Karpas-422 (cell line): ENCODE data around the gene LZTS3. TPM values are rescaled to one million over a fixed set of nuclear protein-coding genes. Genes with fewer than 3 reads are reported as not detected.

Experiments
- DNase-seq: peaks from one replicate; pipeline ENCODE4 v3.0.0-alpha.2; 2015
- H2AFZ ChIP-seq: fragments of 200-600 bp; sonication (generic); 2 replicates; pipeline ENCODE4 v1.6.1; 2014; ENCODE audit warnings: antibody characterized with exemption, low read length, mixed read lengths
- H3K27ac ChIP-seq: fragments of 200-600 bp; sonication (generic); 2 replicates; pipeline ENCODE4 v1.5.1; 2014; ENCODE audit warnings: mild to moderate bottlenecking, low read length, moderate library complexity
- H3K27me3 ChIP-seq: fragments of 200-600 bp; sonication (generic); 2 replicates; pipeline ENCODE4 v1.6.1; 2014; ENCODE audit warnings: low read length, mixed read lengths
- H3K36me3 ChIP-seq: fragments of 200-600 bp; sonication (generic); 2 replicates; pipeline ENCODE4 v1.6.1; 2014; ENCODE audit warnings: low read length, mixed read lengths; ENCODE audit not compliant: insufficient read depth
- H3K4me1 ChIP-seq: fragments of 200-600 bp; sonication (generic); 2 replicates; pipeline ENCODE4 v1.6.1; 2014; ENCODE audit warnings: mild to moderate bottlenecking, low read length, mixed read lengths
- H3K4me2 ChIP-seq: fragments of 200-600 bp; sonication (generic); 2 replicates; pipeline ENCODE4 v1.6.1; 2014; ENCODE audit warnings: low read length, low read depth, mild to moderate bottlenecking; ENCODE audit not compliant: poor library complexity, severe bottlenecking
- H3K4me3 ChIP-seq: fragments of 200-600 bp; sonication (generic); 2 replicates; pipeline ENCODE4 v1.5.1; 2014; ENCODE audit warnings: mild to moderate bottlenecking, antibody characterized with exemption, low read length, mixed read lengths
- H3K79me2 ChIP-seq: fragments of 200-600 bp; sonication (generic); 2 replicates; pipeline ENCODE4 v1.6.1; 2014; ENCODE audit warnings: mild to moderate bottlenecking, low read length, mixed read lengths
- H3K9ac ChIP-seq: fragments of 200-600 bp; sonication (generic); 2 replicates; pipeline ENCODE4 v1.6.0; 2014; ENCODE audit warnings: low read length
- H3K9me2 ChIP-seq: fragments of 200-600 bp; sonication (generic), shearing (Covaris generic); replicated peaks from 2 replicates; pipeline ENCODE4 v1.6.0; 2014; ENCODE audit warnings: mild to moderate bottlenecking, low read length, moderate library complexity; ENCODE audit not compliant: insufficient read depth
- H3K9me3 ChIP-seq: fragments of 300-700, 200-600 bp; sonication (generic); 2 replicates; pipeline ENCODE4 v1.6.1; 2014; ENCODE audit warnings: low read length, mixed read lengths
- H4K20me1 ChIP-seq: fragments of 200-600 bp; sonication (generic); 2 replicates; pipeline ENCODE4 v1.6.1; 2014; ENCODE audit warnings: mild to moderate bottlenecking, antibody characterized with exemption, low read length, low read depth; ENCODE audit not compliant: insufficient read depth
- total RNA-seq: library from RNA; depleted of rRNA; stranded (reverse); fragments of >200 nt; shearing (Covaris generic); gene quantifications from 2 replicates; pipeline ENCODE4 v1.2.3, GENCODE V29; 2014; ENCODE audit warnings: low replicate concordance

LZTS3 gene
- total RNA-seq, 1 experiment from 2014 or later: 3.1 TPM

- peaks cover 12% of the 10 kb centered on the region for H3K36me3 ChIP-seq
- H3K9me3 ChIP-seq: no peaks in the 10 kb centered on the region
- H3K27me3 ChIP-seq: no peaks in the 10 kb centered on the region
- no peaks in the 10 kb centered on the region for H4K20me1 ChIP-seq
- peak within 1 kb of the TSS; percentile 57 for H3K27ac ChIP-seq
- peak; percentile 90 for DNase-seq
- peaks cover 56% of the 10 kb centered on the region for H3K79me2 ChIP-seq
- H3K4me2 ChIP-seq: peak within 1 kb of the TSS; percentile 91
- no peaks in the 10 kb centered on the region for H3K9me2 ChIP-seq
- peak within 1 kb of the TSS; percentile 82 for H3K4me3 ChIP-seq
- H3K9ac ChIP-seq: peak within 1 kb of the TSS; percentile 84
- H2AFZ ChIP-seq: peak within 1 kb of the TSS; percentile 26; the same call in 1 of the 2 replicates
- peaks cover 18% of the 10 kb centered on the region for H3K4me1 ChIP-seq
Measured at GRCh38 chr20:3209257-3209945, 36.1 kb upstream of the LZTS3 start, which contains the start of gene ITPA. Gene ITPA (plus strand): TSS chr20:3209498. CDS start chr20:3209552, 54 bp downstream.

DNA sequence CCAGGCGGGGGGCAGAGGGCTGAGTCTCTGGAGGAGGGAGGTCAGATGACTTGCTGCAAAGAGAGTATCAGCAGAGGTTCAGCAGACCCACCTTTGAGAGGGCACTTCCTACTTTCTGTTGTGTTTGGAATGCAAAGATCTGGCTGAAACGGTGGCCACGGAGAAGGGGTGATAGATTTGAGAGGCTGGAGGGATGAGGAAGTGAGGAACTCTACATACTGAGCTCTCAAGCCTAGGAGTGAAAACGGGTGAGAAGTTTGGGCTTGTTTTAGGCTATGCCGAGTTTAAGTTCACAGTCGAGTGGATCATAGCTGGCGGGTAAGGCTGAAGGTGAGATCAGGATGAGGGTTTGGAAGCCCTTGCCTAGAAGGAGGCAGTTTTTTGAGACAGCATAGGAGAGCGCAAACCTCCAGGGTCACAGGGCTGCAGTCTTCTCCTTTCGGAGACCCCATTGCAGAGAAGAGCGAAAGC lies 35.5 kb upstream of the LZTS3 start:
- Histone ChIP-seq H3K27ac (peak overlapping the region; percentile 57), H4K20me1 (no peaks in the 10 kb centered on the region), H3K79me2 (peaks cover 61% of the 10 kb centered on the region), H3K9me2 (no peaks in the 10 kb centered on the region), H3K4me3 (peak overlapping the region; percentile 82), H3K27me3 (no peaks in the 10 kb centered on the region), H3K4me2 (peak overlapping the region; percentile 91), H3K9me3 (no peaks in the 10 kb centered on the region), H3K9ac (peak overlapping the region; percentile 84), H2AFZ (no peak overlapping the region), H3K4me1 (peaks cover 18% of the 10 kb centered on the region), H3K36me3 (peaks cover 9% of the 10 kb centered on the region)
- DNase-seq: peak; percentile 65

DNA sequence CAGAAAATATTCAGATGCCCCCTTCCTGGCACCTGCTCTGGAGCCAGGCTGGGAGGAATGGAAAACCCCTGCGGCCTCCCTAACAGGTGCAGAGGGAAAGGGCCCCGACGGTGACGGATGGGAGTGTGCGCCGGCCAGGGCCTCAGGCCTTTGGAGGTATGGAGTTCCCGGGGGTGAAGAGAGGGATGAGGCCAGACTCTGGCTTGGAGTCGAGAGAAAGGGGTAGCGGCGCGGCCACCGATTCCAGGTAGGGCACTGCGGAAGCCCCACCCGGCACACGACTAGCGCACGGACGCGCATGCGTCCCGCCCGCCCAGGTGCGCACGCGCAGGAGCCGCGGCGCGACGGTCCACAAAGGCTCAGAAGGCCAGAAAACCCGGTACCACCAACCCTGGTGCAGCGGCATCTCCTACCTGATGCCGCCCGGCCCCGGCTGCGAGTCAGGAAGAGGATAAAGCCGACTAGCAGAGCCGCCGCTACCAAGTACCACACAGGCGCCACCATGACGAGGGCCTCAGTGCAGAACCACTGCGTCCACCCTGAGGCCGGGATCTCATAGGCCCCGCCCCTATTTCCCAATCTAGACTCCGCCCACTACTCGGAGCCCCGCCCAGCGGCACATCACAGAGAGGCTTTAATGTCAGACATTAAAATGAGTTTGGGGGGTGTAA lies 30.9 kb upstream of the LZTS3 start, which contains the start of gene DDRGK1:
Gene DDRGK1, minus strand, starts transcription at position 559 of the 671 bp plus-strand sequence. Its CDS starts 55 bp downstream, at position 504.
- no peaks in the 10 kb centered on the region for H3K9me2 ChIP-seq
- H3K4me3 ChIP-seq: peak within 1 kb of the TSS; percentile 97
- peaks cover 8% of the 10 kb centered on the region; the same call in 1 of the 2 replicates for H3K36me3 ChIP-seq
- H3K9ac ChIP-seq: peak within 1 kb of the TSS; percentile 96
- peak within 1 kb of the TSS; percentile 96 for H3K4me2 ChIP-seq
- peak within 1 kb of the TSS; percentile 96; the same call in 1 of the 2 replicates for H2AFZ ChIP-seq
- H3K27me3 ChIP-seq: no peaks in the 10 kb centered on the region
- peak within 1 kb of the TSS; percentile 72 for H3K27ac ChIP-seq
- DNase-seq: peak; percentile 95
- no peaks in the 10 kb centered on the region for H3K9me3 ChIP-seq
- H4K20me1 ChIP-seq: no peaks in the 10 kb centered on the region
- peaks cover 18% of the 10 kb centered on the region for H3K4me1 ChIP-seq
- H3K79me2 ChIP-seq: peaks cover 36% of the 10 kb centered on the region

- no peaks in the 10 kb centered on the region for H3K9me3 ChIP-seq
- H3K36me3 ChIP-seq: peaks cover 10% of the 10 kb centered on the region; the same call in 1 of the 2 replicates
- peak; percentile 68 for DNase-seq
- peaks cover 17% of the 10 kb centered on the region for H3K4me1 ChIP-seq
- H3K79me2 ChIP-seq: peaks cover 32% of the 10 kb centered on the region
- no peak overlapping the region; the same call in 1 of the 2 replicates for H2AFZ ChIP-seq
- H3K4me2 ChIP-seq: peak overlapping the region; percentile 96
- no peaks in the 10 kb centered on the region for H4K20me1 ChIP-seq
- H3K27ac ChIP-seq: peak overlapping the region; percentile 72
- H3K27me3 ChIP-seq: no peaks in the 10 kb centered on the region
- no peaks in the 10 kb centered on the region for H3K9me2 ChIP-seq
- peak overlapping the region; percentile 97 for H3K4me3 ChIP-seq
- H3K9ac ChIP-seq: peak overlapping the region; percentile 96
Measured at GRCh38 chr20:3203315-3204123, 30.2 kb upstream of the LZTS3 start.

DNA sequence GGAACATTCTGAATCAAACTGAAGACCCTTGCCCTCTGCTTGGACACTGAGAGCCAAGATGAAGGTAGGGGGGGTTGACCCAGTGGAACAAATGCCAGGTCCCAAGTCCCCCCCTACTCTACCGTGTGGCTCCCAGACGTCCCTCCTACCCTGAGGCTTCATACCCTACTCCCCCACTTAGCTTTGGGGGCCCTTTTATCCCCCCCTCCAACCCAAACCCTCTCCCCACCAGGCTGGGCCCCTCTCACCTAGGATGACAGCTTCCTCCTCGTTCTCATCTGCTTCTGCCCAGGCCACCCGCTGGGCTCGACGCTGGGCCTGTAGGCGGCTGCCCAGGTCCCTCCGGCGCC lies 29.6 kb upstream of the LZTS3 start:
- no peak overlapping the region for H2AFZ ChIP-seq
- peaks cover 10% of the 10 kb centered on the region; the same call in 1 of the 2 replicates for H3K36me3 ChIP-seq
- peak overlapping the region; percentile 97 for H3K4me3 ChIP-seq
- H3K27ac ChIP-seq: peak overlapping the region; percentile 72; the same call in 1 of the 2 replicates
- H3K4me1 ChIP-seq: peaks cover 11% of the 10 kb centered on the region
- peak overlapping the region; percentile 96 for H3K4me2 ChIP-seq
- no peaks in the 10 kb centered on the region for H3K27me3 ChIP-seq
- no peaks in the 10 kb centered on the region for H3K9me2 ChIP-seq
- H3K79me2 ChIP-seq: peaks cover 27% of the 10 kb centered on the region
- no peak for DNase-seq
- H3K9me3 ChIP-seq: no peaks in the 10 kb centered on the region
- H3K9ac ChIP-seq: peak overlapping the region; percentile 96
- no peaks in the 10 kb centered on the region for H4K20me1 ChIP-seq

DNA sequence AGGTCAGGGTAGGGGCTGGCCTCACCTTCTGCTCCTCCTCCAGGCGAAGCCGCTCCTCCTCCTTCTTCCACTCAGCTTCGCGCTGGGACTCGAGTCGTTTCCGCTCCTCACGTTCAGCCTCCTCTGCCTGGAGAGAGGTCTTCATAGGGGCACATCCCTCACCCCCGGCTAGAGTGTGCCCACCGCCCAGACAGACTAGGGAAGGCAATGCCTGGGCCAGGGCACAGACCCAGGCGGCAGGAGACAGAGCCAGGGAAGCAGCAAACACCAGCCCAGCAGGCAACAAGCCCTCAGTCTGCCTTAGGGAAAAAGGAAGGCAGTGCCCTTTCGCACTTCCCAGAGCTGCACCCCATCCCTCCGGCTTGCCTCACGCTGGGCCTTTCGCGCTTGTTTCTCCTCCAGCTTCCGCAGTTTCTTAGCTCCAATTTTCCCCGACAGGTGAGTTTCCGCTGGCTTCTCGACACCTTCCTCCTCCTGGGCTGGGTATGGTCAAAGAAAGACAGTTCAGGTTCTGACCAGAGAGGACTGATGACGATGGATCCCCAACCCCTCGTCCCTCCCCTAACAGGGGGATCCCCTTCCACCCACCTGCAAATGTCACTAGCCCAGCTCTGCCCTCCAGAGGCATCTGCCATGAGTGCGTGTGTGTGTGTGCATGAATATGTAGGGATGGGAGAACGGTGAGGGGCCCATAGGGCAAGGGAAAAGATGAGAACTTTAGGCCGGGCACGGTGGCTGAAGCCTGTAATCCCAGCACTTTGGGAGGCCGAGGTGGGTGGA lies 26.8 kb upstream of the LZTS3 start:
- Histone ChIP-seq H3K4me1 (peaks cover 10% of the 10 kb centered on the region), H3K9ac (no peak overlapping the region), H3K36me3 (peaks cover 15% of the 10 kb centered on the region; the same call in 1 of the 2 replicates), H3K79me2 (peaks cover 26% of the 10 kb centered on the region), H4K20me1 (no peaks in the 10 kb centered on the region), H3K9me2 (no peaks in the 10 kb centered on the region), H3K4me2 (no peak overlapping the region), H3K27ac (no peak overlapping the region), H3K27me3 (no peaks in the 10 kb centered on the region), H3K4me3 (no peak overlapping the region), H2AFZ (no peak overlapping the region), H3K9me3 (no peaks in the 10 kb centered on the region)
- DNase-seq: no peak

DNA sequence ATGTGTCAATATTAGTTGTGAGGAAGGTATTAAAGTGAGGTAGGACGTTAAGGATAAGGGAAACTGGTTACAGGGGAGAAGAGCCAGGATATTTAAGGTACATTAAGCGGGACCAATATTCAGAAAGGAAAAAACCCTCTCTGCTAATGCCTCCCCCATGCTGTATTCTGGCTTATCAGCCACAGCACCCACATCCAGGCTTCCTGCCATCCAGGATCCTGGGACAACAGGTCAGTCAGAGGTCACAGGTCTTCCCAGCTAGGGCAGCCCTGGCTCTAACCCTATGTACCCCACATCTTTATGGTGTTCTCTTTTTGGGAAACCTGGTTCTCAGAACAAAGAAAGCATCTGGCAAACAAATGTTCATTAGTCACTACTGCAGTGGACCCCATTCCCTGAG lies 25.9 kb upstream of the LZTS3 start:
- H3K4me3 ChIP-seq: no peak overlapping the region
- H3K9ac ChIP-seq: no peak overlapping the region
- no peaks in the 10 kb centered on the region for H4K20me1 ChIP-seq
- DNase-seq: no peak
- no peak overlapping the region for H3K27ac ChIP-seq
- H3K36me3 ChIP-seq: peaks cover 15% of the 10 kb centered on the region; the same call in 1 of the 2 replicates
- no peak overlapping the region for H3K4me2 ChIP-seq
- no peaks in the 10 kb centered on the region for H3K27me3 ChIP-seq
- peaks cover 25% of the 10 kb centered on the region for H3K79me2 ChIP-seq
- H3K4me1 ChIP-seq: peaks cover 10% of the 10 kb centered on the region
- H3K9me2 ChIP-seq: no peaks in the 10 kb centered on the region
- H2AFZ ChIP-seq: no peak overlapping the region
- H3K9me3 ChIP-seq: no peaks in the 10 kb centered on the region
